SJSA1 (cell line): ENCODE data around the gene ZNF260. TPM values are rescaled to one million over a fixed set of nuclear protein-coding genes. Genes with fewer than 3 reads are reported as not detected.

Source experiments
- total RNA-seq: library from RNA; depleted of rRNA; stranded (reverse); fragments of >200 nt; shearing (Covaris generic); gene quantifications from 2 replicates; pipeline ENCODE4 v1.2.3, GENCODE V29; 2014; rRNA removed

The ZNF260 gene
- total RNA-seq, 1 experiment from 2014 or later = 6.9 TPM

Other genes with a start within 250 kb of the ZNF260 start
- gene ZFP14, start 149.1 kb downstream of the ZNF260 start, total RNA-seq = 1.1 and 1.2 TPM in 2 replicates
- 3.4 and 4.9 TPM in 2 replicates for gene ZFP82, start 109.6 kb downstream of the ZNF260 start, total RNA-seq
- gene ZNF566, start 38.7 kb downstream of the ZNF260 start, total RNA-seq = 3.6 and 3.7 TPM in 2 replicates
- 2.1 and 3.4 TPM in 2 replicates for gene ZNF529, start 45.0 kb upstream of the ZNF260 start, total RNA-seq
- gene ZNF382, start 77.0 kb upstream of the ZNF260 start, total RNA-seq = 0.16 and 1.2 TPM in 2 replicates
- gene ZNF461, start 138.6 kb upstream of the ZNF260 start, total RNA-seq = 3.1 and 11.2 TPM in 2 replicates
- gene ZNF567, start 159.3 kb upstream of the ZNF260 start, total RNA-seq = 1.5 and 3.4 TPM in 2 replicates
- 2.6 TPM in 2 replicates for gene ZNF850, start 244.5 kb upstream of the ZNF260 start, total RNA-seq